ENCODE measurements around the gene DNAJB13.

DNAJB13 gene

GRCh38 chr11:73991471-73992006 is 40.7 kb downstream of the DNAJB13 start:
- Histone ChIP-seq H3K9ac (ENCODE audit: low read depth, low read length) (no peak overlapping the region), H3K36me3 (ENCODE audit: insufficient read depth, low read length) (no peaks in the 10 kb centered on the region), H3K9me3 (ENCODE audit: control insufficient read depth, insufficient read depth, low read length) (no peaks in the 10 kb centered on the region), H3K4me1 (ENCODE audit: insufficient read depth, low read length) (peaks cover 8% of the 10 kb centered on the region; the same call in 1 of the 2 replicates)

GRCh38 chr11:73995247-73995646 is 44.4 kb downstream of the DNAJB13 start:
- Histone ChIP-seq H3K9me3 (ENCODE audit: control insufficient read depth, insufficient read depth, low read length) (no peaks in the 10 kb centered on the region), H3K36me3 (ENCODE audit: insufficient read depth, low read length) (no peaks in the 10 kb centered on the region), H3K9ac (ENCODE audit: low read depth, low read length) (no peak overlapping the region), H3K4me1 (ENCODE audit: insufficient read depth, low read length) (peaks cover 8% of the 10 kb centered on the region; the same call in 1 of the 2 replicates)

DNA sequence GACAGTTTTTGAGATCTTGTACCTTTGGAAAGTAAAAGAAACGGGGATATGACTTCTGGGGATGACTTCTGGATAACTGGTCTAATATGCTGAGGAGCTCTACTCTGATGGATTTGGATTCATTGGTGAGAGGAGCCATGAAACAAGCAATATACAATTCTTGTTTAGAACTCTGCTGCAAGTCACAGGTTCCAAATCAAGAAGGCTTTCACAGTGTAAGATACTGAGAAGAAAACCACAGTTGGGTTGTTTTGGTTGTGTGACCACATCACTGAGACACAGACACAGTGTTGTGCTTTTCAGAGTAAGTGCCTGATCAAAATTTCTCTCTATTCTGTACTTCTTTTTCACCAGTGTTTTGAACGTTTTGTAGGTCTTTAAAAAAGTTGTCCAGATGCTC is 44.9 kb downstream of the DNAJB13 start:
- H3K36me3 ChIP-seq (ENCODE audit: insufficient read depth, low read length) = no peaks in the 10 kb centered on the region
- no peaks in the 10 kb centered on the region for H3K9me3 ChIP-seq (ENCODE audit: control insufficient read depth, insufficient read depth, low read length)
- H3K4me1 ChIP-seq (ENCODE audit: insufficient read depth, low read length) = peaks cover 8% of the 10 kb centered on the region; the same call in 1 of the 2 replicates
- H3K9ac ChIP-seq (ENCODE audit: low read depth, low read length) = no peak overlapping the region

DNA sequence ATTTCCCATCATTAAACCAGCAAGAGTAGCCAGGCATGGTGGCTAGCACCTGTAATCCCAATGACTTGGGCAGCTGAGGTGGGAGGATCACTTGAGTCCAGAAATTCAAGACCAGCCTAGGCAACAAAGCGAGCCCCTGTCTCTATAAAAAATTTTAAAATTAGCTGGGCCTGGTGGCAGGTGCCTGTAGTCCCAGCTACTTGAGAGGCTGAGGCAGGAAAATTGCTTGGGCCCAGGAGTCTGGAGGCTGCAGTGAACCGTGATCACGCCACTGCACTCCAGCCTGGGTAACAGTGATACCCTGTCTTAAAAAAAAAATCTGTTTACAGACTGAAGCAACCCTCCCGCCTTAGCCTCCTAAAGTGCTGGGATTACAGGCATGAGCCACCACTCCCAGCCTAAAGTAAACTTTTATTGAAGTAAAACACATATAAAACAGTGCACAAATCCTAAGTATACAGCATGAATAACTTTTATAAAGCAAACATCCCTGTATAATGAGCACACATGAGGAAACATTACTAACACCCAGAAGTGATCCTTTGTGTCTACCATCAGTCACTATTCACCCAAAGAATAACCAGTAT is 45.4 kb downstream of the DNAJB13 start:
- Histone ChIP-seq H3K4me1 (ENCODE audit: insufficient read depth, low read length) (peaks cover 5% of the 10 kb centered on the region; the same call in 1 of the 2 replicates), H3K9me3 (ENCODE audit: control insufficient read depth, insufficient read depth, low read length) (no peaks in the 10 kb centered on the region), H3K36me3 (ENCODE audit: insufficient read depth, low read length) (no peaks in the 10 kb centered on the region), H3K9ac (ENCODE audit: low read depth, low read length) (no peak overlapping the region)

DNA sequence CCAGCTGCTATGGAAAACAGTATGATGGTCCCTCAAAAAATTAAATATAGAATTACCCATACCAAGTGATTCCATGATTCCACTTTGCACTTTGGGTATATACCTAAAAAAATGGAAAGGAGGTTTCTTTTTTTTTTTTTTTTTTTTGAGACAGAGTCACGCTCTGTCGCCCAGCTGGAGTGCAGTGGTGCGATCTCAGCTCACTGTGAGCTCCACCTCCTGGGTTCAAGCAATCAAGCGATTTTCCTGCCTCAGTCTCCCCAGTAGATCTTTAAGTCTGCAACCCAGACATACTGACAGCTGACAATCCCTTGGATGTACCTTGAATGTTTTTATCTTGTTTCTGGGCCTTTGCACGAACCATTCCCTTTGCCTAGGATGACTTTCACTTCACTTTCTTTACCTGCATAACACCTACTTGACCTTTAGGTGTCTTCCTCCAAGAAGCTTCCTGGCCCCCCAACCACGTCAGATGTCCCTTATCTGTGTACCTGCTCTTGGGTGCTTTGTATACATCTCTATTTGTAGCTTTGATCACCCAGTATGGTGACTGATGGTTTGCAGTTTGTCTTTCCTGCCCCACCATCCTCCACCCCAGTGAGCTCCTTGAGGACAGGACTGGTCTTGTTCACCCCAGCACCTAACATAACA is 46.4 kb downstream of the DNAJB13 start:
- Histone ChIP-seq H3K9ac (ENCODE audit: low read depth, low read length) (no peak overlapping the region), H3K4me1 (ENCODE audit: insufficient read depth, low read length) (no peaks in the 10 kb centered on the region), H3K9me3 (ENCODE audit: control insufficient read depth, insufficient read depth, low read length) (no peaks in the 10 kb centered on the region), H3K36me3 (ENCODE audit: insufficient read depth, low read length) (no peaks in the 10 kb centered on the region)

DNA sequence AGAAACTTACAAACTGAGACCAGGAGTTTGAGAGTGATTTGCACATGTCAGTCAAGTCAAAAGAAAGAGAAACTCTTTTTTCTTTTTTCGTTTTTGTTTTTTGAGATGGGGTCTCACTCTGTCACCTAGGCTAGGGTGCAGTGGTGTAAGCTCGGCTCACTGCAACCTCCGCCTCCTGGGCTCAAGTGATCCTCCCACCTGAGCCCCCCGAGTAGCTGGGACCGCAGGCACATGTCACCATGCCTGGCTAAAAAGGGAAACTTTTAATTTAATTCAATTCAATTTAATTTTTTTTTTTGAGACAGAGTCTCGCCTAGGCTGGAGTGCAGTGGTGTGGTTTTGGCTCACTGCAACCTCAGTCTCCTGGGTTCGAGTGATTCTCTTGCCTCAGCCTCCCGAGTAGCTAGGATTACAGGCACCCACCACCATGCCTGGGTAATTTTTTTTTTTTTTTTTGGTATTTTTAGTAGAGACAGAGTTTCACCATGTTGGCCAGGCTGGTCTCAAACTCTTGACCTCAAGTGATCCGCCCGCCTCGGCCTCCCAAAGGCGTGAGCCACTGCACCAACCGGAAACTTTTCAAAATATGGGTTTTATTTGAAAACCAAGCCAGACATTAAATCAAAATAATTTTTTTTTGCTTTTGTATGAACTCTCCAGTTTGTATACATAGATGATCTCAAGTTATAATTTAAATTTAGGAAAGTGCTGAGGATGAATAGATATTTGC is 48.2 kb downstream of the DNAJB13 start:
- Histone ChIP-seq H3K36me3 (ENCODE audit: insufficient read depth, low read length) (no peaks in the 10 kb centered on the region; the same call in 1 of the 2 replicates), H3K9ac (ENCODE audit: low read depth, low read length) (no peak overlapping the region), H3K4me1 (ENCODE audit: insufficient read depth, low read length) (no peaks in the 10 kb centered on the region), H3K9me3 (ENCODE audit: control insufficient read depth, insufficient read depth, low read length) (no peaks in the 10 kb centered on the region)

DNA sequence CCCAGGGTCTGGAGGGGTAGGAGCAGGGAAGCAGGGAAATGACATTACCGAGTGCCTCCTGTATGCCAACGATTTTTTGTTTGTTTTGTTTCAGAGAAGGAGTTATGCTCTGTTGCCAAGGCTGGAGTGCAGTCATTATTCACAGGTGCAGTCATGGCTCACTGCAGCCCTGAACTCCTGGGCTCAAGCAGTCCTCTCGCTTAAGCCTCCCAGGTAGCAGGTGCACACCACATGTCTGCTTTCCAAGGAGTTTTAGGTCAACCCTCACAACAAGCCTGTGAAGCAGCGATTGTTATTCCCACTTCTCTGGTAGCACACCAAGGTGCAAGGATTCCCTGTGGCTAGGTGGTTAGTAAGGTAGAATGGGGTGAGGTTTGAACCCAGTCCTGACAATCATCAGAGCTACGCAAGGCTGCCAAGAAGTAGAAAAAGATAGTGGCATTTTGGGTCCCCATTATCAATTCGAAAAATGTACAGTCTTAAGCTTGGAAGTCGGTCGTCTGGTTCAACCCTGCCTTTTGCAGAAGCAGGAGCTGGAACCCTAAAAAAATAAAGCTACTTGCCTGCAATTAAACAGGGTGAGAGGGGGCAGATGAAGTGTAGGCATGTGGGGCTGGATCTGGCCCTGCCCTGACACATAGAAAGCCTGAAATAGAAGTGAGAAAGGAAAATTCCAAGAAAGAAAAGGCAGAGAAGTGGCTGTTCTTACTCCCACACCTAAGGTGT is 48.9 kb downstream of the DNAJB13 start:
- Histone ChIP-seq H3K36me3 (ENCODE audit: insufficient read depth, low read length) (no peaks in the 10 kb centered on the region; the same call in 1 of the 2 replicates), H3K4me1 (ENCODE audit: insufficient read depth, low read length) (no peaks in the 10 kb centered on the region), H3K9me3 (ENCODE audit: control insufficient read depth, insufficient read depth, low read length) (no peaks in the 10 kb centered on the region), H3K9ac (ENCODE audit: low read depth, low read length) (no peak overlapping the region)

GRCh38 chr11:74000307-74001133 is 49.7 kb downstream of the DNAJB13 start:
- Histone ChIP-seq H3K9ac (ENCODE audit: low read depth, low read length) (no peak overlapping the region), H3K4me1 (ENCODE audit: insufficient read depth, low read length) (no peaks in the 10 kb centered on the region), H3K9me3 (ENCODE audit: control insufficient read depth, insufficient read depth, low read length) (no peaks in the 10 kb centered on the region), H3K36me3 (ENCODE audit: insufficient read depth, low read length) (no peaks in the 10 kb centered on the region; the same call in 1 of the 2 replicates)

DNA sequence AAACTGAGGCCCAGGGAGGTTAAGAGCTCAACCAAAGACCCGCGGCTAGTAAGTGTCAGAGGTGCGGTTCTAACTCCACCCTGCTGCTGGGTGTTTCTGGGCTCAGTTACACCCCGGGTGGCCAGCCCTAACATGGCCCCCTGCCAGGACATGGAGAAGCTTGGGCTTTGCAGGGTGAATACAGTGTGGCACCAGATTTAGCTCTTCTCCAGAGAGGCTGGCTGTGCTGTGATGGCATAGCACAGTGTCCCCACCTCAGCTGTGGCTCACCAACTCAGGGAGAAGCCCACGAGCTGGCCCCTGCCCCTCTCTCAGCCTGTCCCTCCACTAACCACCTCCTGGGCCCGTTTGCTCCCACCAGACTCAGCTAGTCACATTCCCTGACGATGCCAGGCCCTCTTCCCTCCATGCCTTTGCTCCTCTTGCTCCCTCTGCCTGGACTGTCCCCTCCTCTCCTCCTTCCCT is 51.0 kb downstream of the DNAJB13 start:
- H3K36me3 ChIP-seq (ENCODE audit: insufficient read depth, low read length) = no peaks in the 10 kb centered on the region; the same call in 1 of the 2 replicates
- H3K9me3 ChIP-seq (ENCODE audit: control insufficient read depth, insufficient read depth, low read length) = no peaks in the 10 kb centered on the region
- H3K9ac ChIP-seq (ENCODE audit: low read depth, low read length) = no peak overlapping the region
- no peaks in the 10 kb centered on the region for H3K4me1 ChIP-seq (ENCODE audit: insufficient read depth, low read length)

- no peaks in the 10 kb centered on the region; the same call in 1 of the 2 replicates for H3K36me3 ChIP-seq (ENCODE audit: insufficient read depth, low read length)
- no peaks in the 10 kb centered on the region for H3K4me1 ChIP-seq (ENCODE audit: insufficient read depth, low read length)
- no peak overlapping the region for H3K9ac ChIP-seq (ENCODE audit: low read depth, low read length)
- no peaks in the 10 kb centered on the region for H3K9me3 ChIP-seq (ENCODE audit: control insufficient read depth, insufficient read depth, low read length)
Measured at GRCh38 chr11:74002832-74003231, 52.0 kb downstream of the DNAJB13 start.

DNA sequence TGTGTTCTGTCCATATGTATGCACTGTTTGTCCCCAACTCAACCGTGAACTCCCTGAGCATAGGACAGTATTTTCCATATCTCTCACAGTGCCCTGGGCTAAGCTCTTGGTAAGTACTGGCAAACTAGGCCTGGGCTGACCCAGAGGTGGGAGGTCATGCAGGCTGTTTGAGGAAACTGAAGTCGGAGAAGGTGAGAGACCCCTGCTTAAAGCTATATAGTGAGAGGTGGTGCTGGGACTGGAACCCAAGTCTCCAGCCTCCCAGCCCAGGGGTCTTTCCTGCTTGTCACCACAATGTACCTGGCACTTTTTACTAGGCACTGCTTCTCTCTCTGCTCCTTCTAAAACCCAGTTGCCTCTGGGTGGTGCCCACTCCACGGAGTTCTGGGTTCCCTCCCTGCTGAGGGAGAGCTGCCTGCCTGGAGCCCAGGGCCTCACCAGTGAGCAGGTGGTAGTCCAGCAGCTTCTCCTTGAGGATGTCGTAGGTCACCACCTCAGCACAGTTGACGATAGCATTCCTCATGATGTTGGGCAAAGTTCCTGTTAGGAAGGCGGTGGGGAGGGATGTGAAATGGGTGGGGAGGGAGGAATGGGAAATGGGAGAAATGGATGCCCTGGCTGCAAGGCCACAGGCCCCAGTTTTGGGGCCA is 53.3 kb downstream of the DNAJB13 start:
- Histone ChIP-seq H3K4me1 (ENCODE audit: insufficient read depth, low read length) (no peaks in the 10 kb centered on the region), H3K9ac (ENCODE audit: low read depth, low read length) (no peak overlapping the region), H3K9me3 (ENCODE audit: control insufficient read depth, insufficient read depth, low read length) (no peaks in the 10 kb centered on the region), H3K36me3 (ENCODE audit: insufficient read depth, low read length) (no peaks in the 10 kb centered on the region; the same call in 1 of the 2 replicates)

DNA sequence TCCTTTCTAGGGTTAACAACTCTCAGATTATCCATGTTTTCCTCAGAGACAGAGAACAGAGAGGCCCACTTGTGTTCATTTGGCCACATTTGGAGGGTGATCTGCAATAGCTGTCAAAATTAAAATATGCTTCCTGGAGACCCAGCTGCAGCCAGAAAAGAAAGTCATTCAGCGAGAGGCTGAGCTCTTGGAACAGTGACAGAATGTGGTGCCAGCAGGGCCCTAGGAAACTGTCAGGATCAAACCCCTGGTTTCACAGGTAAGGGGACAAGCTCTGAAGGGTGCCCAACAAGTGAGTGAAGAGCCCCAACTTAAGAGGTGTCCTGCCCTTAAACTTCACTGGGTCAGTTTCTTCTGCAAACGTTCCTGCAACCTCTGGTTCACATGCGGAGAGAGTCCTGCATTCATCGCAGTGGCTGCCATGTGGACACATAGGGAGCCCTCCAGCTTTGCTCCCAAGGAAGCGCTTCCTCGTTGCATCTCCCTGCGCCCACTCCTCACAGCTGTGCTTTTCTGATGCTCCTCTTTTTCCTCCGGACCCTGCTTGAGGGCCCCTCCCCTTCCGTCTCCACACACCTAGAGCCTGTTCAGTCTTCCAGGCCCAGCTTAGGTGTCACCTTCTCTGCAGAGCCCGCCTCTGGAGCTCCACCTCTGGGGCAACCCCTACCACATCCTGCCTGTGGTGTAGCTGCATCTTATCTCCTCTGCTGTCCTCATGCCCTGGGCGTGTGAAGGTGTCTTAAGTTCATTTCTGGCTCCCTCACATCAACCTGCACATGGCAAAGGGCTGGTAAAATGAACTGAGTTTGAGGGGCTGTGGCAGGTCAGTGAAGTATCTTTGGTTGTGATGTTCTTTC is 54.2 kb downstream of the DNAJB13 start:
- Histone ChIP-seq H3K36me3 (ENCODE audit: insufficient read depth, low read length) (no peaks in the 10 kb centered on the region; the same call in 1 of the 2 replicates), H3K9me3 (ENCODE audit: control insufficient read depth, insufficient read depth, low read length) (no peaks in the 10 kb centered on the region), H3K4me1 (ENCODE audit: insufficient read depth, low read length) (0 out of 2 replicates have a peak, but pooled peaks cover 4% of the 10 kb centered on the region), H3K9ac (ENCODE audit: low read depth, low read length) (no peak overlapping the region)

Data from ES-I3 (cell line).